Tibial artery (tissue), 4 donors: Measurements from ENCODE around the gene PTPRG.
A peak's percentile ranks its signal among the peaks of the same experiment; 100 is the strongest.

Experiments used
- DNase-seq, 2 donors: peaks; one replicate each; pipeline ENCODE4 v3.0.0-alpha.2; 2019
- H3K27ac ChIP-seq, 2 donors: fragments of 200-600 bp; sonication (generic) in 1 of 2; 1 replicate in 1 of 2; 2 replicates in 1 of 2; pipeline ENCODE4 v1.5.1; 2018 to 2019; ENCODE audit warnings: mild to moderate bottlenecking in 1 of 2
- H3K27me3 ChIP-seq, 2 donors: fragments of 200-600 bp; sonication (generic) in 1 of 2; one replicate each; pipeline versions ENCODE4 v1.5.1 to v1.6.0; 2016 to 2019
- H3K36me3 ChIP-seq, 3 donors: fragments of 200-600 bp; sonication (generic) in 2 of 3; one replicate each; pipeline ENCODE4 v1.5.1; 2016 to 2019; ENCODE audit warnings: mild to moderate bottlenecking in 2 of 3
- H3K4me1 ChIP-seq, 4 donors: fragments of 200-600 bp; sonication (generic) in 2 of 4; 1 replicate in 3 of 4; 2 replicates in 1 of 4; pipeline ENCODE4 v1.5.1; 2016 to 2019
- H3K4me3 ChIP-seq, 2 donors: fragments of 200-600 bp; sonication (generic) in 1 of 2; 1 replicate in 1 of 2; 2 replicates in 1 of 2; pipeline ENCODE4 v1.5.1; 2018 to 2019; ENCODE audit warnings: mild to moderate bottlenecking in 2 of 2
- H3K9me3 ChIP-seq, 3 donors: fragments of 200-600 bp; sonication (generic) in 1 of 3; one replicate each; pipeline ENCODE4 v1.5.1; 2016 to 2019
- intact Hi-C: fragments of 100-400 bp; cut with DNase I; formaldehyde crosslinking; loops from one replicate; pipeline ENCODE4 v1.15.0; 2023; ENCODE audit warnings: low total_unique reads
- TF ChIP-seq, protein P1 (sequence below), 2 experiments: fragments of 200-600 bp in 1 of 2; fragments of 450-650 bp in 1 of 2; IDR thresholded peaks; one replicate each; pipeline ENCODE4 v1.5.1; 2017 to 2019; ENCODE audit warnings: antibody characterized with exemption in 2 of 2, mild to moderate bottlenecking in 1 of 2, moderate library complexity in 1 of 2

PTPRG gene

DNA sequence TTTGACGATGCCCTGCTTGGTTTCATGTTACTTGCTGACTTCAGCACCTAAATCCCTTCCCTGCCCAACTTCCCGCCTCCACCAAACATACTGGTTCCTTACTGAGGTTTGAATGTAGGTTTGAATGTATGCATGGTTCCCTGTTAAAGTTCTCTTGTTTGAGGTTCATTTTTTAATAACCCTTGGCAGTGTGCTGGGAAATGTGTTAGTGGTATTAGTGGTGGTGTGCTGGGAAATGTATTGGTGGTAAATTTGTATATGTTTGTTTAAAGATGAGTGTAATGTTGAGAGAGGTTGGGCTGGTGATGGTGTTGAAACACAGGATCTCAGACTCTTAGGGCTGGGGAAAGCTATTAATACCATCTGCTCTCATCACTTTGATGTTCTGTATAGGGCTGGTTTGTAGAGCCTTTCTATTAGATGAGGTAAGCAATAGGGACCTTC, 392.7 kb downstream of the PTPRG start:
- DNase-seq, result no peak
- H3K4me1 ChIP-seq, result peaks cover 0 to 79% (median 27%) of the 10 kb centered on the region in 4 donors
- no peak overlapping the region for H3K4me3 ChIP-seq
- H3K27me3 ChIP-seq, result no peaks in the 10 kb centered on the region
- H3K9me3 ChIP-seq, result no peaks in the 10 kb centered on the region
- TF ChIP-seq, protein P1, sequence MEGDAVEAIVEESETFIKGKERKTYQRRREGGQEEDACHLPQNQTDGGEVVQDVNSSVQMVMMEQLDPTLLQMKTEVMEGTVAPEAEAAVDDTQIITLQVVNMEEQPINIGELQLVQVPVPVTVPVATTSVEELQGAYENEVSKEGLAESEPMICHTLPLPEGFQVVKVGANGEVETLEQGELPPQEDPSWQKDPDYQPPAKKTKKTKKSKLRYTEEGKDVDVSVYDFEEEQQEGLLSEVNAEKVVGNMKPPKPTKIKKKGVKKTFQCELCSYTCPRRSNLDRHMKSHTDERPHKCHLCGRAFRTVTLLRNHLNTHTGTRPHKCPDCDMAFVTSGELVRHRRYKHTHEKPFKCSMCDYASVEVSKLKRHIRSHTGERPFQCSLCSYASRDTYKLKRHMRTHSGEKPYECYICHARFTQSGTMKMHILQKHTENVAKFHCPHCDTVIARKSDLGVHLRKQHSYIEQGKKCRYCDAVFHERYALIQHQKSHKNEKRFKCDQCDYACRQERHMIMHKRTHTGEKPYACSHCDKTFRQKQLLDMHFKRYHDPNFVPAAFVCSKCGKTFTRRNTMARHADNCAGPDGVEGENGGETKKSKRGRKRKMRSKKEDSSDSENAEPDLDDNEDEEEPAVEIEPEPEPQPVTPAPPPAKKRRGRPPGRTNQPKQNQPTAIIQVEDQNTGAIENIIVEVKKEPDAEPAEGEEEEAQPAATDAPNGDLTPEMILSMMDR (IDR thresholded peaks at IDR 0.05), result no peak
- H3K36me3 ChIP-seq, result no peaks in the 10 kb centered on the region
- H3K27ac ChIP-seq, result peak overlapping the region in 1 of 2 donors; percentile 2
- intact Hi-C loops, result loop anchor here (10.0 kb wide), 1 partner anchor 389 kb away; the partner anchor contains the start of gene PTPRG

DNA sequence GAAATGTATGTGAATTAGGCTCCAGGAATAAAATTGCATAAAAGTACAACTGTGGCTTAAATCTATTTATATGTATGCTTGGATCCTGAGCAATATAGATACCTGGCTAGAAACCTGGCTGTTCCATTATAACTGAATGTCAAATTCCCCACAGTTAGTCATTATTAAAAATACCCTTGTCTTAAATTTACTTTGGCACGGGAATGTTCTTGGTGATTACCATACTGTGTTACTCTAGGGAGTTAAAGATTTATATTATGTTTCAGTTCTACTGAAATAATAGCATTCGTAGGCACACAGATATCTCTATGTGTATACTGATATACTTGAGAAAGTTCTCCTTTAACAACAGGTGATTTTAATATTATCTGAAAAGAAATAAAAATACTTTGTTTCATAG, 394.1 kb downstream of the PTPRG start:
- intact Hi-C loops, result loop anchor here (10.0 kb wide), 1 partner anchor 391 kb away; the partner anchor contains the start of gene PTPRG
- Histone ChIP-seq H3K27ac (peak overlapping the region; percentile 57 to 70), H3K27me3 (no peaks in the 10 kb centered on the region), H3K4me3 (no peak overlapping the region), H3K4me1 (peaks cover 0 to 66% (median 24%) of the 10 kb centered on the region in 4 donors), H3K36me3 (no peaks in the 10 kb centered on the region), H3K9me3 (no peaks in the 10 kb centered on the region)
- DNase-seq, result no peak
- TF ChIP-seq, protein P1 (IDR thresholded peaks at IDR 0.05), result no peak

DNA sequence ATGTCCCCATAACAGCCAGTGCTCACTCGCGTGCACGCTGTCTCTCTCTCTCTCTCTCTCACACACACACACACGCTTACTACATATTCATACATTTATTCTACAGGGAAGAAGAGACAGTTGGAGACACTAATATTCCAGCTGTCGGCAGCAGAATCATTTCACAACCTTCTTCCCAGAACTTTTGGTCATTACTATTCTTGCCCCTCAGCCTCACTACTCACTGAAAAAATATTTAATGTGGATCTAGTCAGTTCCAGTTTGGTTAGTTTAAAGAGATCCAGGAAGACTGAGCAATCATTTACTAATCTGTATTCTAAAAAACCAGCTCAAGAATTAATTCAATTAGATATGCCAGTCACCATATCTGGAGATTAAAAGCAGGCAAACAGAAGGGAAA, 394.9 kb downstream of the PTPRG start:
- Histone ChIP-seq H3K4me3 (no peak overlapping the region), H3K27me3 (no peaks in the 10 kb centered on the region), H3K27ac (peak overlapping the region; percentile 57 to 70), H3K9me3 (no peaks in the 10 kb centered on the region), H3K4me1 (peaks cover 0 to 68% (median 26%) of the 10 kb centered on the region in 4 donors), H3K36me3 (no peaks in the 10 kb centered on the region)
- intact Hi-C loops, result loop anchor here (10.0 kb wide), 1 partner anchor 391 kb away; the partner anchor contains the start of gene PTPRG
- TF ChIP-seq, protein P1 (IDR thresholded peaks at IDR 0.05), result no peak
- DNase-seq, result no peak

DNA sequence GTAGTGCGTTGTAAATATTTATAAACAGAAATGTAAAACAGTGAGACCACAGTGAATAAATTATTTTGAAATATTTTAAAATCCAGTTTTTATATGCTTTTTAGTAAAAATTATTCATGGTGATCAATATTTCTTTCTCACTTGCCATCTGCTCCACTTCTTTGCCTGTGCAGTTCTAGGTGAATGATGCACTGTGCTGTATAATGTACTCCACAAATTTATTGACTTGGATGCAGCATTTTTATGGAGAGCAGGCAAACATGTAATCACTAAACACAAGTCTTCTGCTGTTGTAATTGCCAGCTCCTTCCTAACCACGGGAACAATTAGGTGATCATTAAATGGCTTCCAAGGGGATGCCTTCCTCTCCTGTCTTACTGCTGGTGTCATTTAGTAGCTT, 395.9 kb downstream of the PTPRG start:
- Histone ChIP-seq H3K4me3 (no peak overlapping the region), H3K9me3 (no peaks in the 10 kb centered on the region), H3K27ac (peak overlapping the region in 1 of 2 donors; percentile 70), H3K4me1 (peaks cover 0 to 75% (median 29%) of the 10 kb centered on the region in 4 donors), H3K36me3 (no peaks in the 10 kb centered on the region), H3K27me3 (no peaks in the 10 kb centered on the region)
- TF ChIP-seq, protein P1 (IDR thresholded peaks at IDR 0.05), result no peak
- intact Hi-C loops, result loop anchor here (10.0 kb wide), 1 partner anchor 392 kb away; the partner anchor contains the start of gene PTPRG
- no peak for DNase-seq

DNA sequence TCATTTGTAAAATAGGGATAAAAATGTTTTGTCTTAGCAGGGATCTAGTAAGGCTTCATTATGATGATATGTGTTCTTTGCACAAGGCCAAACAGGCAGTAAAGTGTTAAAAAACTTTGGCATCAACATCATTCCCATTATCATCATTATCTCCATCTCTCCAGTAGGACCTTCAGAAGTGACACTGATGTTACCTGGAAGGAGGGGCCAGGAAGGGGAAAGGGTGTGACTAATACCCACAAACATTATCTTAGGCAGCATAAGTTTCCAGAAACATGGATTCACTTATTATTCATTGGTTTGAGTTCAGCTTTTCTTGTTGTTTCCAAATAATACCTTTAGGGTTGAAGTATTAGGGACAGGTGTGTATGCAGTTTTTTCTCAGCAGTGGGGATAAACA, 399.6 kb downstream of the PTPRG start:
- intact Hi-C loops, result no loop called here
- Histone ChIP-seq H3K4me3 (no peak overlapping the region), H3K27ac (no peak overlapping the region), H3K27me3 (no peaks in the 10 kb centered on the region), H3K9me3 (no peaks in the 10 kb centered on the region), H3K36me3 (no peaks in the 10 kb centered on the region), H3K4me1 (peaks cover 0 to 49% (median 18%) of the 10 kb centered on the region in 4 donors)
- no peak for DNase-seq
- TF ChIP-seq, protein P1 (IDR thresholded peaks at IDR 0.05), result no peak
